IPS-NIHi7 (cell line): ENCODE data around the gene SDC3.

Source experiments
- DNase-seq: peaks from one replicate; pipeline ENCODE4 v3.0.0; 2012; ENCODE audit warnings: mixed read lengths; ENCODE audit errors: extremely low spot score

Gene SDC3

GRCh38 chr1:30928789-30929134, 20.2 kb upstream of the SDC3 start:
- DNase-seq: no peak

DNA sequence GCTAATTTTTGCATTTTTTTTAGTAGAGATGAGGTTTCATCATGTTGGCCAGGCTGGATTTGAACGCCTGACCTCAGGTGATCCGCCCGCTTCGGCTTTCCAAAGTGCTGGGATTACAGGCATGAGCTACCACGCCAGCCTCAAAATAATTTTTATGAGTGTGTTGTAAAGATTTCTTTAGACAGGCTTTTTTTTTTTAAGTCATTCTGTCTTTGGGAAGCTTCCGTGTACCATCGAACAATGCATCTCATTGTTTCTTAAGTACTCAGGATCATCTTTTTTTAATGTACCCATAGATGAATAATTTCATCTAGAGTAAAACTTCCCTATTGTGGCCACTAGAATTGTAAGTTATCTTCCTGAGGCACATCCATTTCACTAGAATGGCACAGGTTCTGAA, 19.6 kb upstream of the SDC3 start:
- no peak for DNase-seq

DNA sequence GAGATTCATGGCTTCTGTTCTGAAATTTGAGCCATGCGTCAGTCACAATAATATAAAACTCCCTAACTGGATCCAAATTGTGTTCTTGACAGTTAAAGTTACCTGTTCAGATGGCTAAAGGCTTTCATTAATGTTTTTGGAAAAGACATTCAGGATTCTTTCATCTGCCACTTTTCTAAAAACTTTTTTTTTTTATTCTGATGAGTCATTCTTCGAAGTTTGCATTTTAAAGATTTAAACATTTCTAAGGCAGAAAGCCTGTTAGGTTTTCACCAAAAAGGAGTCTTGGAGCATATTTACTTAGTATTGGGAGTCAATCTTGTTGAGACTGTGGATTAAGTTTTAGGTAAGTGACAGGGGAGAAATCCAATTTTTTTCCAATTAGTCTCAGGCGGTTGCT, 18.9 kb upstream of the SDC3 start:
- DNase-seq: no peak

- DNase-seq: no peak
Measured at GRCh38 chr1:30923597-30923996, 15.0 kb upstream of the SDC3 start.

GRCh38 chr1:30920827-30921226, 12.3 kb upstream of the SDC3 start:
- DNase-seq: no peak

DNA sequence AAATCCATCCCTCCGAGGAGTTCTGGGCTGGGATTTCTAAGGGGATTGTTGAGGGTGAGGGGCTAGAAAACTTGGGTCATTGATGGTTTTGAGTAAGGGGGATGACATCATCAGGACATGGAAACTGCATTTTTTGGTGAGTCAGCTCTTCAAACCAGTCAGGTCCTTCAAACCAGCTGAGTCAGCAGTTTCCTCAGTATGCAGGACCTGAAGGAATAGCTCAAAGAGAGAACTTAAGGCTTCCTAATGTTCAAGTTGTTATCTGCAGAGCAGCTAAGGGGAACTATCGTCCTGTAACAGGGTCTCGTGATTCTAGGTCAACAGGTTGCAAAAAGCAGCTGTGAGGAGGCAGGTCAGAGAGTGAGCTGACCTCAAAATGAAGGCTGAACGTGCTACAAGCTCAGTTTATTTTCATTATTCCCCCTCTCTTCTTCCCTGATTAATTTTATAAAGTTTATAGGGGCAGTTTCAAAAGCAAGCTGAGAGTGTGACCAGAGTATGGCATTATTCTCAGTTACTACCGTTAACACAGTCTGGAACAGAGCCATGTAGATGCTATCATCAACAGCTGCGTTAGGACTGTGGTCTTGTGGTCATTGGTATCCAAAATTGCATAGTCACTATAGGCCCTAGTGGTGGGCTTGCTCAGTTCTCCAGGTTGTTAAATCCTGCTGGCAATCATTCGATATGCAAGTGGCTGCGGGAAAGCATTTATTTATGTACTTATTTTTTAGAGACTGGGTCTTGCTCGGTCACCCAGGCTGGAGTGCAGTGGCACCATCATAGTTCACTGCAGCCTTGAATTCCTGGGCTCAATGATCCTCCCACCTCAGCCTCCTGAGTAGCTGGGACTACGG, 10.7 kb upstream of the SDC3 start:
- no peak for DNase-seq

- DNase-seq: no peak
Measured at GRCh38 chr1:30916296-30916695, 7.7 kb upstream of the SDC3 start.

DNA sequence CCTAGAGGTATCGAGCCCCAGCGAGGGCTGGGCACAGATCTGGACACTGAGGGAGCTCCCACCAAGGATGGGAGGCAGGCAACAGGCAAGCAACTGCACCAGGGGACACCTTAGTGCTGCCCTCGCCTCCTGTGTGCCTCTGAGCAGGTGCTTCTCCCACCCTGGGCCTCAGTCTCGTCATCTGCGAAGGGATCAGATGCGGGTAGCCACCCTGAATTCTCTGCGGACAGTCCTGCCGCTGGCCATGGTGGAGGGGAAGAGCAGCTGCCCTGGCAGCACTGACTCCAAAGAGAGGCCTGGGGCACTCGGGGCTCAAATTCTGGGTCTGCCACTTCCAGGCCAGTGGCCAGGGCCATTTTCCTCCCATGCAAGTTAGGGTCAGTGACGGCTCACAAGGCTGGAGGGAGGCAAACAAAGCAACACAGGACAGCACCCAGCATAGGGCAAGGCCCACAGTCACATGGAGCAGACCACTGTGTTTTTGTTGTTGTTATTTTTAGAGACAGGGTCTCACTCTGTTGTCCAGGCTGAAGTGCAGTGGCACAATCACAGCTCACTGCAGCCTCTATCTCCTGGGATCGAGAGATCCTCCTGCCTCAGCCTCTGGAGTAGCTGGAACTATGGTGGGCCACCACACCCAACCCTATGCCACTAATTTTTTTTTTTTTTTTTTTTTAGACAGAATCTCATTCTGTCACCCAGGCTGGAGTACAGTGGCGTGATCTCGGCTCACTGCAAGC, 7.1 kb upstream of the SDC3 start:
- no peak for DNase-seq

DNA sequence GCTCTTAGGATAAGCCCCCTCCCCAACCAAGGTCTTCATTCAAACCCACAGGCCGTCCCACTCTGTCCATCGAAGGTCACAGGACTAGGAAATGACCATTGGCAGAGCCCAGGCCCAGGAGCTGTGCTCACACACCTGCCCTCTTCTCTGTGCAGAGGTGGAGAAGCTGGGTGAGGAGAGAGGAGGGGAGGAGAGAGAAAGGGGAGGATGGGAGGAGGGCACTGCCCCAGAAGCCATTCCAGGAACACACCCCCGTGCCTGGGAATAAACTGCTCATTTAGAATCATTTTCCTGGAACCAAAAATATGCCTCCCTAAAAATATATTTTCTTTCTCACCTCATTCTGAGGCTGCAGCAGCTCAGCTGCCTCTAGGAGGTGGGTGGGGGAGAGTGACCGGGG, 6.4 kb upstream of the SDC3 start:
- no peak for DNase-seq

- DNase-seq: no peak
Measured at GRCh38 chr1:30914587-30914922, 6.0 kb upstream of the SDC3 start.

- no peak for DNase-seq
Measured at GRCh38 chr1:30912913-30913652, 4.5 kb upstream of the SDC3 start.

DNA sequence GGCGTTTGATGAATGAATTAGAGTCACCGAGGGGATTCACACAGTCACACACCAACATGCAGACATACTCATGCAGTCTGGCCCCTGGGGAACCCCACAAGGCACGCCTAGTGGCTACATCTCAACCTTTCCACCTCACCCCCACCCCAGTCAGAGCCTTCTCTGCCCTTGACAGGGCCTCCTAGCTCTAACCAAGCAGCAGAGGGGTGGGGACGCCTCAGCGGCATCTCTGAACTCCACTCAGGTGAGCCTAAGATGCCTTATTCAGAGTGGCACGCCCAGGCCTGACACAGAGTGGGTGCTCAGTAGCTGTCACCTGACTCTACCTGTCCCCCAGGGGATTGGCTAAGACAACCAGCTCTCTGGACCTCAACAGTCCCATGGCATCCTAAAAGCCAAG, 3.7 kb upstream of the SDC3 start:
- no peak for DNase-seq

- peak; percentile 89 for DNase-seq
Measured at GRCh38 chr1:30911059-30911954, 2.7 kb upstream of the SDC3 start.

DNA sequence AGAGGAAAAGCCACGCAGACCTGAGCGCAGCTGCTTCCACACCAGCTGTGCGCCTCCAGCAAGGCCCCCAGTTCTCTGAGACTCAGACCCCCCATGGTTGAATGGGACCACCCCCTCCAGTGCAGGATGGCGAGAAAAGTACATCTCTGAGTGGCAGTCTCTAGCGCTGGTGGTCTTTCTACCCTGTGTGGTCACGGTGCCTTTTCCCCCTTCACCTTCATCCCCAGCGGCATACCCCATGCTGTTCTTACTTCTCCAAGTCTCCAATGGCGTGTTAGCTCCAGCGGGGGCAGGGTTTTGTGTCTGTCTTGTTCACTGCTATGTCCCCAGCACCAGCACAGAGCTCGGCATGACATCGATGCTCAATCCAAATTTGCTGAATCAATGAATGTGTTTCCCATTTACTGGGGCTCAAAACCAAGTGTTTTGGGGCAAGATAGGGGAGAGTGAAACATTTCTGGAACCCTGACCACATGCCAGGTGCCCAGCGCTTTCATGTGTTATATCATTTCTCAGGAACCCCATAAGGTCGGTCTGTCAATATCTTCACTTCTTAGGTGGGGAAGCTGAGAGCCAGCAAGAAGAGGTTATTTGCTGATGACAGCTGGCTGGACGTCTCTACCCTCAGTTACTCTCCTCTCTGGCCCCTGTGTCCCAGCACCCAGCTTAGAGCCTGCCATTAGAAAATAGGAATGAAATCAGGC, 959 bp upstream of the SDC3 start:
- no peak for DNase-seq

- no peak for DNase-seq
Measured at GRCh38 chr1:30908316-30908695, 252 bp downstream of the SDC3 start.

GRCh38 chr1:30907481-30908315, 860 bp downstream of the SDC3 start:
- no peak for DNase-seq

DNA sequence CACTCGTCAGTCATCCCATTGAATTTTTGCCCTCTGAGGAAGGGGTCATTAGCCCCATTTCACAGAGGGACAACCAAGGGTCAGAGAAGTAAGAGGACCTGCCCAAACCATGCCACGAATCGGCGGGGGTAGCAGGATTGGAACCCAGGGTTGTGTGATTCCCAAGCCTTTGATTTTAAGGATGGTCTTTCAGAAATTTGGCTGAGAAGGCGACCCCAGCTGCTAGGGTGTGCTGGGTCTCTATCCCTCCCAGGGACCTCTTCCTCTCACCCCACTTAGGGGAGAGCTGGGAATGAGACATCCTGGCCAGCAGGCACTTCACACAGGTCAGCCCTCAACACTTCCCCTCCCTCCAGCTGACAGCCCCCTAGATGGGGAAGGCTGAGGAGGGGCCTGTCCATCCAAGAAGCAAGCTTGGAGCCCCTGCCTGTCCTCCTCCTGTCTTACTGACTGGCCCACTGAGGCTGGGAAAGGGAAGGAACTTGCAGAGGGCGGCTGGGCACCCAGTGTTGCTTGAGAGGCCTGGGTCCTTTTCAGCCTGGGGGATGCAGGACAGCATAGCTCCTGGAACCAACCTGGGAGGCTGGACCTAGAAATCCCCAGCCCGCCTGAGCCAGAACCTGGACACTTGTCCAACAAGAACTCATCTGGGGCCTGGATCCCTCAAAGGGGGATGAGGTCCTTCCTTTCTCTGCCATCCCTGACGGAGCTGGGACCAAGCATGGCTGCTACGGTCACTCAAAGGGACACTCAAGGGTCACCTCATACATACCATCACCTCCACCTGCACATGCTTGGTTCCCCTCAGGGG, 1.7 kb downstream of the SDC3 start:
- no peak for DNase-seq

DNA sequence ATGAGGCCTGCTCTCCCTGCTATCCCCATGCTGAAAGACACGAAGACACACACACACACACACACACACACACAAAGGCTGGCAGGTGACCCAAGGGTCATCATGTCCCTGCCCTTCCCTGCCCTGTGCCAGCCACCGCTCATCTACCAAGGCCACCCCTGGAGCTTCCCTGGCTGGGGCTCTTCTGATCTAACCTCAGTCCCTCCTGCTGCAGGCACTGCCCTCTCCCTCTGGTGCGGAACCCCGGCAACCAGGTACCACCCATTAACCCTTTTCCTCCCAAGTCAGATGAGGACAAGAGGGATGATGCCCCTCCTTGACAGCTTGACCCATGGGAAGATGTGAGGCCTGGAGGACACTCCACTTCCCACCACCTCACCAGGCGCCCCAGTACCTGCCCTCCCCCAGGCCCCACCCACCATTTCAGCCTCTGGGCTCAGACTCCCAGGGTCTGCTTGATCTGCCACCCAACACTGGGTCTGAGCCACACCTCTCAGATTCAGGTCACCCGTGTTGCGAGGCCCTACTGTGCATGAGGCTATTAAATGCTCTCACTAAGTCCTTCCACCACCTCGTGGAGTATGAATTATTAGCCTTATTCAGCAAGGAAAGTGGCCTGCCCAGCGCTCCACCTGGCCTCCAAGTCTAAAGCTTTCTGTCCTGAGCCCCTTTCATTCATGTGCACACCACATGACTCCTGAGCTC, 2.5 kb downstream of the SDC3 start:
- DNase-seq: no peak

DNA sequence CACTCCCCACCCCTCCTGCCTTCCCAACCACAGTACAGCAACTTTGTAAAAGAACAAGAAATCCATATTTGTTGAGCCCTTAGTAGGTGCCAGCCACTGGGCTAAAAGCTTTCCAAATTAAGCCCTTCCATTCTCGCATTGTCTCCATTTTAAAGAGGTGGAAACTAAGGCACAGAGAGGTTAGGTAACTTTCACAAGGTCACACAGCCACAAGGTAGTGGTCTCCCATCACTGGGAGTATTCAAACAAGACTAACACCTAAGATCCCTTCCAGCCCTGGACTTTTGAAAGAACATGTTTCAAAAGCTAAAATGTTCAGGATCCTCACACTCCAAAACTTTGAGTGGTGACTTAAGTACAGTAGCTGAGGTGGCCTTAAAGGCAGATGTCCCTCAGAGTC, 3.2 kb downstream of the SDC3 start:
- no peak for DNase-seq
